ENCODE measurements around the gene TENT4A. TPM values are rescaled to one million over a fixed set of nuclear protein-coding genes. Genes with fewer than 3 reads are reported as not detected.

The TENT4A gene
- total and polyA plus RNA-seq, 2 of the 13 experiments (the other 11 are each of a cell fraction or from before 2014, with no cell fraction given), result 6.3 to 13.3 TPM

- peaks cover 22% of the 10 kb centered on the region for H3K4me1 ChIP-seq (ENCODE audit: insufficient read depth, low read length)
- in situ Hi-C loops (cut with HindIII; ENCODE audit: extremely low pct_ligation_motif_present, low pct_unique_long_range_greater_than_20kb), result loop anchor here (25.0 kb wide), 1 partner anchor 339 kb away; the partner anchor contains the start of gene MED10
- H4K20me1 ChIP-seq (ENCODE audit: insufficient read depth, low read length), result peaks cover 50% of the 10 kb centered on the region
- no peak for TF ChIP-seq LRRFIP1 (CRISPR knock-in tag; conservative IDR thresholded peaks at IDR 0.05)
- no peak for TF ChIP-seq CEBPB (IDR thresholded peaks at IDR 0.05; ENCODE audit: borderline replicate concordance, low read depth, low read length)
- no peak for TF ChIP-seq ZNF639 (CRISPR knock-in tag; conservative IDR thresholded peaks at IDR 0.05)
- no peak for TF ChIP-seq HBP1 (CRISPR knock-in tag; IDR thresholded peaks at IDR 0.05; ENCODE audit: low read depth)
- TF ChIP-seq ZBTB38 (CRISPR knock-in tag; IDR thresholded peaks at IDR 0.05), result no peak
- no peak for TF ChIP-seq XRCC5 (optimal IDR thresholded peaks at IDR 0.05; ENCODE audit: low read length)
- TF ChIP-seq FOXP1 (IDR thresholded peaks at IDR 0.05), result no peak
- no peak for TF ChIP-seq FOXP1 (CRISPR knock-in tag; IDR thresholded peaks at IDR 0.05)
- TF ChIP-seq AKNA (CRISPR knock-in tag; IDR thresholded peaks at IDR 0.05; ENCODE audit: borderline replicate concordance), result no peak
- TF ChIP-seq ZNF460 (CRISPR knock-in tag; IDR thresholded peaks at IDR 0.05; ENCODE audit: borderline replicate concordance), result no peak
- TF ChIP-seq YEATS2 (CRISPR knock-in tag; IDR thresholded peaks at IDR 0.05; ENCODE audit: borderline replicate concordance), result no peak
- no peak for TF ChIP-seq ATF7 (IDR thresholded peaks at IDR 0.05)
- TF ChIP-seq ATF7 (CRISPR knock-in tag; IDR thresholded peaks at IDR 0.05), result no peak
- TF ChIP-seq MAF1 (CRISPR knock-in tag; IDR thresholded peaks at IDR 0.05; ENCODE audit: borderline replicate concordance), result no peak
- TF ChIP-seq KMT2B (CRISPR knock-in tag; IDR thresholded peaks at IDR 0.05), result no peak
These were observed 12.8 kb downstream of the TENT4A start for GRCh38 chr5:6726006-6726405.

More at GRCh38 chr5:6726006-6726405, 12.8 kb downstream of the TENT4A start:
- 90% methylated on average over 9 of the region's 9 CpGs for WGBS (ENCODE audit: low lambda C conversion rate)
- Histone ChIP-seq H3K27ac (ENCODE audit: extremely low read length, insufficient read depth, low read length) (no peak overlapping the region), H3K4me2 (ENCODE audit: low read depth, low read length) (no peak overlapping the region), H3K4me3 (replicated peaks in 1 of 3; ENCODE audit: insufficient read depth in 1 of 3, low read depth in 2 of 3, low read length in 3 of 3) (no peak overlapping the region), H2AFZ (ENCODE audit: low read length) (no peak overlapping the region), H3K9me3 (ENCODE audit: low read length) (no peaks in the 10 kb centered on the region), H3K36me3 (replicated peaks in 1 of 2; ENCODE audit: control insufficient read depth in 1 of 2, insufficient read depth in 2 of 2, low read length in 2 of 2) (peaks cover 10 to 41% of the 10 kb centered on the region in 2 experiments), H3K9ac (ENCODE audit: insufficient read depth, low read depth, low read length) (no peak overlapping the region), H3K27me3 (ENCODE audit: control insufficient read depth in 1 of 2, insufficient read depth in 2 of 2, low read length in 2 of 2) (no peaks in the 10 kb centered on the region), H3K79me2 (ENCODE audit: insufficient read depth, low read length) (peaks cover 97% of the 10 kb centered on the region)
- no peak for FAIRE-seq
- ATAC-seq, result no peak
- intact Hi-C loops (cut with micrococcal nuclease; ENCODE audit: unreplicated experiment), result no loop called here
- no peak for DNase-seq (ENCODE audit: low spot score)
- ChIA-PET CTCF (ENCODE audit: low intra/inter-chr PET ratio, low total read pairs) (no interaction called here), POLR2A (no interaction called here)
- no TSS peak for BruUV-seq (replicated peaks)

Measured in HepG2 (cell line).